Fibroblast of lung (primary cell): ENCODE data around the gene CLDN34. TPM values are rescaled to one million over a fixed set of nuclear protein-coding genes. Genes with fewer than 3 reads are reported as not detected.

Source experiments
- DNase-seq, 2 donors: peaks; one replicate each; pipeline versions ENCODE4 v3.0.0 to v3.0.0-alpha.2; 2010; ENCODE audit warnings: low read depth in 2 of 2
- H2AFZ ChIP-seq: 2 replicates; pipeline ENCODE4 v1.5.1; 2012; ENCODE audit warnings: low read length, control low read depth, inconsistent platforms
- H3K27ac ChIP-seq: 2 replicates; pipeline ENCODE4 v1.5.1; 2011; ENCODE audit warnings: low read length, control low read depth; ENCODE audit not compliant: insufficient read depth
- H3K27me3 ChIP-seq: 2 replicates; pipeline ENCODE4 v1.5.1; 2011; ENCODE audit warnings: mild to moderate bottlenecking, low read length; ENCODE audit not compliant: control insufficient read depth, insufficient read depth
- H3K36me3 ChIP-seq: 2 replicates; pipeline ENCODE4 v1.5.1; 2011; ENCODE audit warnings: low read length; ENCODE audit not compliant: control insufficient read depth, insufficient read depth
- H3K4me1 ChIP-seq: 2 replicates; pipeline ENCODE4 v1.5.1; 2011; ENCODE audit warnings: low read length; ENCODE audit not compliant: control insufficient read depth, insufficient read depth; ENCODE audit errors: extremely low read depth
- H3K4me2 ChIP-seq: 2 replicates; pipeline ENCODE4 v1.5.1; 2011; ENCODE audit warnings: low read length, control low read depth; ENCODE audit not compliant: insufficient read depth; ENCODE audit errors: extremely low read depth
- H3K4me3 ChIP-seq, 4 experiments: fragments of 200-600 bp in 1 of 4; sonication (generic) in 1 of 4; replicated peaks in 1 of 4; 2 replicates each; pipeline ENCODE4 v1.5.1; 2011 to 2016; ENCODE audit warnings: low read length in 4 of 4, low read depth in 3 of 4, mild to moderate bottlenecking in 3 of 4, control low read depth in 2 of 4, inconsistent platforms in 1 of 4, mixed read lengths in 1 of 4; ENCODE audit not compliant: insufficient read depth in 1 of 4; ENCODE audit errors: control extremely low read depth in 1 of 4
- H3K79me2 ChIP-seq: 2 replicates; pipeline ENCODE4 v1.5.1; 2012; ENCODE audit warnings: mild to moderate bottlenecking, low read length, inconsistent platforms; ENCODE audit not compliant: control insufficient read depth, insufficient read depth
- H3K9ac ChIP-seq: 2 replicates; pipeline ENCODE4 v1.5.1; 2011; ENCODE audit warnings: mild to moderate bottlenecking, low read length, control low read depth; ENCODE audit not compliant: insufficient read depth
- H3K9me3 ChIP-seq: 2 replicates; pipeline ENCODE4 v1.5.1; 2012; ENCODE audit warnings: low read depth, low read length; ENCODE audit not compliant: control insufficient read depth, insufficient read depth
- H4K20me1 ChIP-seq: 2 replicates; pipeline ENCODE4 v1.5.1; 2011; ENCODE audit warnings: low read length; ENCODE audit not compliant: control insufficient read depth, insufficient read depth; ENCODE audit errors: extremely low read depth
- CTCF ChIP-seq, 2 donors: IDR thresholded peaks in 1 of 2; conservative IDR thresholded peaks in 1 of 2; 1 replicate in 1 of 2; 2 replicates in 1 of 2; pipeline ENCODE4 v1.5.1; 2011 to 2012; ENCODE audit warnings: low read length in 2 of 2, control low read depth in 1 of 2, inconsistent platforms in 1 of 2, low read depth in 1 of 2, mild to moderate bottlenecking in 1 of 2
- EZH2 ChIP-seq: IDR thresholded peaks from 2 replicates; pipeline ENCODE4 v1.5.1; 2012; ENCODE audit warnings: low read length, control low read depth, mild to moderate bottlenecking; ENCODE audit errors: missing control alignments
- polyA plus RNA-seq, 2 donors: library from polyadenylated mRNA; depleted of rRNA in 1 of 2; stranded (reverse) in 1 of 2; unstranded in 1 of 2; fragments of >200 nt; gene quantifications; 2 replicates each; pipeline ENCODE4 v1.2.1, GENCODE V29; 2011 to 2012; ENCODE audit warnings: missing spikeins in 1 of 2
- total RNA-seq: library from RNA; depleted of rRNA; stranded (reverse); fragments of >200 nt; gene quantifications from 2 replicates; pipeline ENCODE4 v1.2.1, GENCODE V29; 2014

The CLDN34 gene
- total and polyA plus RNA-seq, 2 donors (not counting 1 experiment from before 2014, with no cell fraction given) = not detected

- H3K27me3 ChIP-seq = no peaks in the 10 kb centered on the region
- peak; percentile 43 to 69 for DNase-seq
- H3K9me3 ChIP-seq = no peaks in the 10 kb centered on the region
- no peaks in the 10 kb centered on the region for H4K20me1 ChIP-seq
- H3K4me3 ChIP-seq = no peak overlapping the region
- H2AFZ ChIP-seq = no peak overlapping the region
- H3K36me3 ChIP-seq = no peaks in the 10 kb centered on the region
- no peak overlapping the region for H3K27ac ChIP-seq
- no peaks in the 10 kb centered on the region for H3K79me2 ChIP-seq
- H3K4me2 ChIP-seq = peak overlapping the region; percentile 25
- peaks cover 3% of the 10 kb centered on the region for H3K4me1 ChIP-seq
- TF ChIP-seq CTCF (conservative IDR thresholded peaks at IDR 0.05 in 1 of 2, IDR thresholded peaks at IDR 0.05 in 1 of 2; ENCODE audit: low read depth in 1 of 2, low read length in 2 of 2) = no peak
- TF ChIP-seq EZH2 = no peak
- no peak overlapping the region for H3K9ac ChIP-seq
Observed at GRCh38 chrX:10010686-10011085, 43.5 kb downstream of the CLDN34 start.

GRCh38 chrX:10011261-10011931 lies 44.2 kb downstream of the CLDN34 start:
- Histone ChIP-seq H3K79me2 (peaks cover 1% of the 10 kb centered on the region), H3K36me3 (no peaks in the 10 kb centered on the region), H3K27ac (no peak overlapping the region), H3K4me1 (peaks cover 3% of the 10 kb centered on the region), H3K9me3 (no peaks in the 10 kb centered on the region), H3K27me3 (no peaks in the 10 kb centered on the region), H3K4me3 (no peak overlapping the region), H3K9ac (no peak overlapping the region), H2AFZ (no peak overlapping the region), H3K4me2 (peak overlapping the region; percentile 25), H4K20me1 (no peaks in the 10 kb centered on the region)
- TF ChIP-seq EZH2 (no peak), CTCF (conservative IDR thresholded peaks at IDR 0.05 in 1 of 2, IDR thresholded peaks at IDR 0.05 in 1 of 2; ENCODE audit: low read depth in 1 of 2, low read length in 2 of 2) (no peak)
- peak in 1 of 2 donors; percentile 59 for DNase-seq

- Histone ChIP-seq H3K79me2 (peaks cover 4% of the 10 kb centered on the region), H3K4me2 (no peak overlapping the region), H3K4me1 (peaks cover 3% of the 10 kb centered on the region), H2AFZ (no peak overlapping the region), H4K20me1 (no peaks in the 10 kb centered on the region), H3K36me3 (no peaks in the 10 kb centered on the region), H3K9me3 (no peaks in the 10 kb centered on the region), H3K9ac (no peak overlapping the region), H3K27ac (no peak overlapping the region), H3K27me3 (no peaks in the 10 kb centered on the region), H3K4me3 (no peak overlapping the region)
- no peak for DNase-seq
- TF ChIP-seq EZH2 = no peak
Observed at GRCh38 chrX:10011991-10012390, 44.8 kb downstream of the CLDN34 start.
